ENCODE data around the gene TMEM126B. TPM values are rescaled to one million over a fixed set of nuclear protein-coding genes. Genes with fewer than 3 reads are reported as not detected.

The TMEM126B gene
- 36.4 and 37.8 TPM in 2 replicates for total RNA-seq
- long read RNA-seq, transcript TMEM126B-201 (5 exons, 989 nt): major isoform, 17 of 47 reads
- long read RNA-seq, transcript TMEM126B-202 (6 exons, 1,210 nt): minor isoform, 6 of 47 reads
- long read RNA-seq, partial matches to known transcripts: 9 of 47 reads
- long read RNA-seq, other reads (novel, unspliced or antisense): 12 of 47 reads

GRCh38 chr11:85627998-85628770, at the start of gene TMEM126B:
TMEM126B (plus strand) TSS chr11:85628593; CDS start chr11:85628608, 15 bp downstream.
- Mint-ChIP-seq H3K9me3 (ENCODE audit: low read depth) (no peaks in the 10 kb centered on the region), H3K27ac (peak within 1 kb of the TSS; percentile 97), H3K4me1 (ENCODE audit: low read depth) (peaks cover 13% of the 10 kb centered on the region), H3K36me3 (ENCODE audit: insufficient read depth) (peaks cover 4% of the 10 kb centered on the region), H3K27me3 (peaks cover 6% of the 10 kb centered on the region), H3K4me3 (ENCODE audit: low read depth) (peak within 1 kb of the TSS; percentile 94)
- no peak for TF ChIP-seq CTCF (IDR thresholded peaks at IDR 0.05; ENCODE audit: unreplicated experiment)
- peak; percentile 89 for DNase-seq (ENCODE audit: low spot score, unreplicated experiment)

GRCh38 chr11:85582111-85582510, 46.3 kb upstream of the TMEM126B start:
- no peak overlapping the region for H3K27ac Mint-ChIP-seq
- H3K36me3 Mint-ChIP-seq (ENCODE audit: insufficient read depth): no peaks in the 10 kb centered on the region
- no peak for DNase-seq (ENCODE audit: low spot score, unreplicated experiment)
- no peaks in the 10 kb centered on the region for H3K4me1 Mint-ChIP-seq (ENCODE audit: low read depth)
- TF ChIP-seq CTCF (IDR thresholded peaks at IDR 0.05; ENCODE audit: unreplicated experiment): no peak
- H3K27me3 Mint-ChIP-seq: no peaks in the 10 kb centered on the region
- H3K9me3 Mint-ChIP-seq (ENCODE audit: low read depth): peaks cover 13% of the 10 kb centered on the region
- H3K4me3 Mint-ChIP-seq (ENCODE audit: low read depth): no peak overlapping the region

GRCh38 chr11:85589373-85589772, 39.0 kb upstream of the TMEM126B start:
- H3K9me3 Mint-ChIP-seq (ENCODE audit: low read depth): peaks cover 18% of the 10 kb centered on the region
- no peaks in the 10 kb centered on the region for H3K4me1 Mint-ChIP-seq (ENCODE audit: low read depth)
- H3K36me3 Mint-ChIP-seq (ENCODE audit: insufficient read depth): no peaks in the 10 kb centered on the region
- H3K27ac Mint-ChIP-seq: no peak overlapping the region
- DNase-seq (ENCODE audit: low spot score, unreplicated experiment): no peak
- TF ChIP-seq CTCF (IDR thresholded peaks at IDR 0.05; ENCODE audit: unreplicated experiment): no peak
- H3K27me3 Mint-ChIP-seq: no peaks in the 10 kb centered on the region
- H3K4me3 Mint-ChIP-seq (ENCODE audit: low read depth): no peak overlapping the region

- Mint-ChIP-seq H3K27me3 (no peaks in the 10 kb centered on the region), H3K4me3 (ENCODE audit: low read depth) (no peak overlapping the region), H3K36me3 (ENCODE audit: insufficient read depth) (no peaks in the 10 kb centered on the region), H3K4me1 (ENCODE audit: low read depth) (no peaks in the 10 kb centered on the region), H3K9me3 (ENCODE audit: low read depth) (peaks cover 18% of the 10 kb centered on the region), H3K27ac (no peak overlapping the region)
- TF ChIP-seq CTCF (IDR thresholded peaks at IDR 0.05; ENCODE audit: unreplicated experiment): peak; percentile 45
- DNase-seq (ENCODE audit: low spot score, unreplicated experiment): no peak
Measured at GRCh38 chr11:85590848-85591483, 37.4 kb upstream of the TMEM126B start.

- Mint-ChIP-seq H3K4me3 (ENCODE audit: low read depth) (no peak overlapping the region), H3K27me3 (no peaks in the 10 kb centered on the region), H3K9me3 (ENCODE audit: low read depth) (no peaks in the 10 kb centered on the region), H3K4me1 (ENCODE audit: low read depth) (no peaks in the 10 kb centered on the region), H3K36me3 (ENCODE audit: insufficient read depth) (no peaks in the 10 kb centered on the region), H3K27ac (no peak overlapping the region)
- DNase-seq (ENCODE audit: low spot score, unreplicated experiment): no peak
- peak; percentile 71 for TF ChIP-seq CTCF (IDR thresholded peaks at IDR 0.05; ENCODE audit: unreplicated experiment)
Measured at GRCh38 chr11:85595285-85595884, 33.0 kb upstream of the TMEM126B start.

Measured in progenitor cell of endocrine pancreas (in vitro differentiated cells).